ENCODE measurements around the gene SAMD1.
A peak's percentile ranks its signal among the peaks of the same experiment; 100 is the strongest.

SAMD1 gene

GRCh38 chr19:14090509-14091080 is at the start of gene SAMD1:
Gene SAMD1, minus strand, starts transcription at chr19:14090751.
- DNase-seq (ENCODE audit: low read depth in 2 of 2) = peak; percentile 84 to 87

GRCh38 chr19:14139944-14140343 is 49.4 kb upstream of the SAMD1 start:
- no peak for DNase-seq (ENCODE audit: low read depth in 2 of 2)

GRCh38 chr19:14138576-14139265 is 48.2 kb upstream of the SAMD1 start:
- no peak for DNase-seq (ENCODE audit: low read depth in 2 of 2)

GRCh38 chr19:14136509-14137281 is 46.1 kb upstream of the SAMD1 start, which contains the start of gene ASF1B:
Gene ASF1B, minus strand, starts transcription at chr19:14136589. Its CDS starts 133 bp downstream, at chr19:14136456.
- DNase-seq (ENCODE audit: low read depth in 2 of 2) = peak; percentile 100

- no peak for DNase-seq (ENCODE audit: low read depth in 2 of 2)
Measured at GRCh38 chr19:14135985-14136508, 45.5 kb upstream of the SAMD1 start.

- DNase-seq (ENCODE audit: low read depth in 2 of 2) = no peak
Measured at GRCh38 chr19:14135355-14135754, 44.8 kb upstream of the SAMD1 start.

- no peak for DNase-seq (ENCODE audit: low read depth in 2 of 2)
Measured at GRCh38 chr19:14127929-14128509, 37.5 kb upstream of the SAMD1 start.

GRCh38 chr19:14127176-14127575 is 36.6 kb upstream of the SAMD1 start:
- no peak for DNase-seq (ENCODE audit: low read depth in 2 of 2)

GRCh38 chr19:14122924-14123323 is 32.4 kb upstream of the SAMD1 start:
- DNase-seq (ENCODE audit: low read depth in 2 of 2) = no peak

- DNase-seq (ENCODE audit: low read depth in 2 of 2) = no peak
Measured at GRCh38 chr19:14120497-14120780, 29.9 kb upstream of the SAMD1 start.

- DNase-seq (ENCODE audit: low read depth in 2 of 2) = no peak
Measured at GRCh38 chr19:14119644-14120496, 29.3 kb upstream of the SAMD1 start.

GRCh38 chr19:14119146-14119545 is 28.6 kb upstream of the SAMD1 start:
- DNase-seq (ENCODE audit: low read depth in 2 of 2) = no peak

GRCh38 chr19:14118165-14119051 is 27.9 kb upstream of the SAMD1 start:
- DNase-seq (ENCODE audit: low read depth in 2 of 2) = no peak

GRCh38 chr19:14117668-14118164 is 27.2 kb upstream of the SAMD1 start, which contains the start of gene PRKACA:
Gene PRKACA, minus strand, starts transcription at chr19:14117762. Its CDS starts 215 bp downstream, at chr19:14117547.
- DNase-seq (ENCODE audit: low read depth in 2 of 2) = peak; percentile 98

- no peak for DNase-seq (ENCODE audit: low read depth in 2 of 2)
Measured at GRCh38 chr19:14116918-14117578, 26.5 kb upstream of the SAMD1 start.

- DNase-seq (ENCODE audit: low read depth in 2 of 2) = no peak
Measured at GRCh38 chr19:14116525-14116917, 26.0 kb upstream of the SAMD1 start.

- DNase-seq (ENCODE audit: low read depth in 2 of 2) = no peak
Measured at GRCh38 chr19:14115756-14116155, 25.2 kb upstream of the SAMD1 start.

- no peak for DNase-seq (ENCODE audit: low read depth in 2 of 2)
Measured at GRCh38 chr19:14114854-14115253, 24.3 kb upstream of the SAMD1 start.

- DNase-seq (ENCODE audit: low read depth in 2 of 2) = no peak
Measured at GRCh38 chr19:14114439-14114838, 23.9 kb upstream of the SAMD1 start.
